HG03342 (cell line): Measurements from ENCODE around the gene THADA.

Source experiments
- ATAC-seq: cut with Tn5 transposase; IDR thresholded peaks from one replicate; pipeline ENCODE4 v1.9.1; 2021; ENCODE audit warnings: mild to moderate bottlenecking, moderate library complexity; ENCODE audit not compliant: unreplicated experiment

The THADA gene

GRCh38 chr2:43360137-43360536 lies 235.7 kb downstream of the THADA start:
- ATAC-seq = no peak

GRCh38 chr2:43358410-43359201 lies 237.2 kb downstream of the THADA start:
- ATAC-seq = no peak

GRCh38 chr2:43356774-43357173 lies 239.1 kb downstream of the THADA start:
- no peak for ATAC-seq

- ATAC-seq = no peak
Observed at GRCh38 chr2:43355399-43355798, 240.4 kb downstream of the THADA start.

- ATAC-seq = no peak
Observed at GRCh38 chr2:43349904-43350303, 245.9 kb downstream of the THADA start.

GRCh38 chr2:43348908-43349661 lies 246.8 kb downstream of the THADA start:
- no peak for ATAC-seq

GRCh38 chr2:43347746-43348145 lies 248.1 kb downstream of the THADA start:
- ATAC-seq = no peak

DNA sequence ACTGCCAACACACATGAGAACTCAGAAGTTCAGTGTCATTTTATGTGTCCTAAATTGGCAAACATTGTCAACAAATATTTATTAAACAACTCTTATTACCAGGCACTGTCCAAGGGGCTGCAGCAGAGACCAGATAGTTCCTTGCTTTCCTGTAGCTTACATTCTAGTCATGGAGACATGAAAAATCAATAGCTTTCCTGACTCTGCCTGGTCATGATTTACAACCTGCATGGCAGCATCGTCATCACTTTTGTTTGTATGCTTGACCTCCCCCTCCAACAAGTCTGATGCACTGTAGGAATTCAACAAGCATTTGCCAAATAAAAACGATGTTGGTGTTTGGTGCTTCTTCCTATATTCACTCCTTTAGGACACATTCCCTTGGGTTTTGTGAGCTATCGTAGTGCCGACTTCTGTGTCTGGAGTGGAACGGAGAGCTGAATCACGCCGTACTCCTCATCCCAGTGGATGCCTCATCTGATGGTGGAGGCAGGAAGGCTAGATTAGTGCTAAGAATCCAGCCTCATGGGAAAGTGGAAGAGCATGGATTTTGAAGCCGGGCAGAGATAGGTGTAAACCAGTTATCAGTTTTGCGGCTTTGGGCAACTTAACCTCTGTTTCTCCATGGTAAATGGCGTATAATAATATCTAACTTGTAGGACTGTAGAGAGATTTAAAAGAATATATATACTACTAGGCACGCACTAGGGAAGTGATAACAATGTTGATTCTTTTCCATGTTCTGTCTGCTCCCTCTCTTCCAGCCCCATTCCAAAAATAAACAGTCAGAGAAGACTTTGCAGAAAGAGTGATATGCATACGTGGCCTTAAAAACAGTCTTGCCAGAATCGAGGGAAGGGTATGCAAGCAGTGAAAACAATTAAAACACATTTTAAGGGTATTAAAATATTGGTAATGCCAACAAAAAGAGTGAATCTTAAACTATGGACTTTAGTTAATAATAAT lies 249.0 kb downstream of the THADA start:
- no peak for ATAC-seq

- no peak for ATAC-seq
Observed at GRCh38 chr2:43345872-43346271, 250.0 kb downstream of the THADA start.

DNA sequence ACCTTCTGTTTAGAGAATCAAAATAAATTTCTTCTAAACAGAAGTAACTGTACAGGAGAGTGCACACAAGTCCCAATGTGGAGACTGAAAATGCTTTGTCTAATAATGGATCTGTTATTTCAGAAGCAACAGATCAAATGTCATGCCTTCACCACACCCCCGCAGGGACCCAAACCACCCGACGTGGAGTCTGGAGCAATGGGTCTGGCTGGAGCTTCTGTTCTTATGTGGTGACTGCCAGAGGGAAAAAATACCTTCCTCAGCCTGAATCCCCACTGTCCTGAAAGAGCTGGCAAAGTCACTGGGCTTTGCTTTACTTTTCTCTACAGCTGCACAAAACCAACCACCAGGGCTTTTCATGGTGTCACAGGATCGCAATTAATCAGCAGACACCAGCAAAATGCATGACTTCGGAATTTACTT lies 250.4 kb downstream of the THADA start:
- ATAC-seq = no peak

- ATAC-seq = no peak
Observed at GRCh38 chr2:43344868-43345373, 250.9 kb downstream of the THADA start.

DNA sequence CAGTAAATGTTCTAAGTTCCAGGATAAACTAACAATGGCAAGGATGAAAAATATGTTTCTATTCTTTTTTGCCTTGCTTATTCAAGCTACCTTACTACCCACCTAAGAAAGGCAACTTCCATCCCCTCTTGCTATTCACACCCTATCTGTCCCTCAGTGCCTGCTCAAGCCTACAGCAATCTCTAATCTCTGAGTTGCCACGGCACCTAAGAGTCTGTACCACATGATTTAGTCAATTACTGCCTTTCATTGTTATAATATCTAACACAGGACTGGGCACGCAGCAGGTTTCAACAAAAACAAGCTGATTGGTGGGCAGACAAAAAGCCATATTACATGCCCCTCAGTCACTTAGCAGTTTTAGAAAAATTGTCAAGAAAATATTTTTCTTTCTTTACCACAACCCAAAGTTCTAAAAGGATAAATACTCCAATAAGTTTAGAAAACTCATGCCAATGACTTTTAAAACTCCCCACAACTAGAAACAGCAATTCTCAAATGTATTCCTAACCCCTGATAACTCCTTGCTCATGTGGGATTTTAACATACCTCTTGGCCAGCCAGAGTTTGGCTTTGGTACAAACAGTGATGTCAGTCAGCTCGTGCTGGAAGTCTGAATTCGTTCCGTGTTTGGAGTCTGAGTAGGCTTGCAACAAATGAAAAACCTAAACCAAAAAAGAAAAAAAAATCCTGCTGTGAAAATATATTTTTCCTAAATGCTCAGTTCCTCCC lies 252.1 kb downstream of the THADA start:
- ATAC-seq = no peak

DNA sequence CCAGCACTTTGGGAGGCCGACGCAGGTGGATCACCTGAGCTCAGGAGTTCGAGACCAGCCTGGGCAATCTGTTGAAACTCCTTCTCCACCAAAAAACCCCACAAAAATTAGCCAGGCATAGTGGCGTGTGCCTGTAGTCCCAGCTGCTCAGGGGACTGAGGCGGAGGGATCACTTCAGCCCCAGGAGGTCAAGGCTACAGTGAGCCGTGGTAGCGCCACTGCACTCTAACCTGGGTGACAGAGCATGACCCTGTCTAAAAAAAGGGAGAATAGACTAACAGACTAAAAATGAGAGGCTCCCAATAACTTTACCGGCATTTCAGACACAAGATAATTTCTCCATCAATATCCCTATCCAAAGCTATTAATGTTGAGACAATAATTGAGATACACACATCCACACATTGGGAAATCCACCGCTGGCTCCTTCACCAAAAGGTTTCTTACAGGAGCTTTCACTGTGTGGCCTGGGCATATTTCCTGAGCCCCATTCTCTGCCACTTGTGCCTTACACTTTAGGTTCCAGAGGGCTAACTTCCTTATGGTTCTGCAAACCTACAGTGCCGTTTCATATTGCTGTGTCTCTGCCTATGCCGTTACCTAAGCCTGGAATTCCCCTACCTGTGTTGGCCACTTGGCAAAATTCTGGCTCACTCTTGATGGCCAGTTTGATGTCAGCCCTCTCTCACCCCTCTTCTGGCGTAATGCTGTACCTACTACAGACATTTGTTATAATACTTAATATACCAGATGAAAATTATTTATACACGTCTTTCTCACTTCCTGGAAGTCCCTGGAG lies 253.7 kb downstream of the THADA start:
- ATAC-seq = no peak

- no peak for ATAC-seq
Observed at GRCh38 chr2:43340945-43341356, 254.9 kb downstream of the THADA start.

- no peak for ATAC-seq
Observed at GRCh38 chr2:43340066-43340465, 255.8 kb downstream of the THADA start.

- ATAC-seq = no peak
Observed at GRCh38 chr2:43333656-43334144, 262.1 kb downstream of the THADA start.

DNA sequence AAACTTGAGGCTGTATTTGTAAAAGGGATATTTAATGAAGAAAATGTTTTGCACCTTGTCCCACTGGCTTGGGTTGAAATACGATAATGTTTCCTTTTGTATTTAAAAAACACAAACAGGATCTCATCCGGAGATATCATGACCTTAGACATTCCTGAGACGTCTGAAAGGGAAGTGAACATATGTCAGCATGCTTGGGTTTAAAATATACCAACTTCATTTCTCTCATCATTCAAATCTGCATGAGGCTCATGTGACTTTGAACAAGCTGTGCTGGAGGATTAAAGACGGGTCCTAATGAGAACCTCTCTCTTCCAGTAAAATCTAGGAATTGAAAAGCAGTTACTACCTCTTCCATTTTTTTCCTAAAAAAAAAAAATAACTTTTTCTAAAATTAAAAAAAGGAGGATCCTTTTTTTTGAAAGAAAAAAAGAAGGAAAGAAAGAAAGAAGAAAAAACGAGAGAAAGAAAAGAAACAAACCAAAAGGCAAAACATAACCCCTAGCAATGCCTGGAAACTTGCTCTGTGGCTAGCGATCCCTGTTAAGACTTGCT lies 262.7 kb downstream of the THADA start:
- ATAC-seq = no peak

DNA sequence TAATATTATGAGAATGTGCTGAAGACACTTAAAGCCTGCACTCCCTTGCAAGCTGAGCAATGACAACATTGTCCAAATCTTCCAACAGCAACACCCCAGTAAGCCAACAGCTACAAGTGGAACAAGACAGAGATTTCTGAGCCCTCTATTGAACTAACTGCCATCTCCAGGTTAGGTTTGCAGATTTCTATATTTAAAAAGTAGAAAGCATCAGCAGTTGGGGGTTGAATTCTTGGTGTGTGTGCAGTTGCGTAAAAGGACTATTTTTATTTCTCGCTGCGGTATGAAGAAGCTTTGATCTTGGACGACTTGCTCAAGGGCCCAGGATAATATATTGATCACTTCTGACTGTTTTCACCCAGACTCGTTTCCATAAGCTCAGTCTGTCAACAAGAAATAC lies 263.2 kb downstream of the THADA start:
- no peak for ATAC-seq

DNA sequence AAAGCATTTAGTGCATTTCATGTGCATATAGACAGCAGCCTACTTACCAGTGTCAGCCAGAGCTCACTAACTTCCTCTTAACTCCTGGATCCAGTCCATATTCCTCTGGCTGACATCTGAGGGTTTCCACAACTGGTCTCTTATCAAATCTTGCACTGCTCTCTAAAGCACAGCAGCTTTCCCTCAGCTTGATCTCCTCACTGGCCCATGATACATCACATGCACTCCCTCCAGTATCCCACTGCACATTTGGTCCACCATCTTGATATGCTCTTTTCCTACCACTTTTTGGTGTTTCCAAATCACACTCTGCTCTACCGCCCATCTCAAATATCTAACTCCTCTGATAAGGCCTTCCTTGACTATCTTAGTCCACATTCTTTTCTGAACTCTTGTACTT lies 264.4 kb downstream of the THADA start:
- ATAC-seq = no peak
